Body of pancreas (tissue), 4 donors: ENCODE data around the gene MAN1B1. TPM values are rescaled to one million over a fixed set of nuclear protein-coding genes. Genes with fewer than 3 reads are reported as not detected.
A peak's percentile ranks its signal among the peaks of the same experiment; 100 is the strongest.

ENCODE experiments used
- ATAC-seq: fragments of 150-250 bp; one replicate; pipeline ENCODE4 v1.9.1; 2016
- DNase-seq, 4 donors: peaks; one replicate each; pipeline ENCODE4 v3.0.0-alpha.2; 2019
- H3K27ac ChIP-seq, 4 donors: fragments of 200-600 bp; sonication (generic); 1 replicate in 3 of 4; 2 replicates in 1 of 4; pipeline versions ENCODE4 v1.5.1 to v1.6.1; 2016 to 2019; ENCODE audit warnings: mild to moderate bottlenecking in 1 of 4, mixed read lengths in 1 of 4, moderate library complexity in 1 of 4
- H3K27me3 ChIP-seq, 2 donors: fragments of 200-600 bp; sonication (generic); one replicate each; pipeline ENCODE4 v1.6.0; 2016; ENCODE audit warnings: mild to moderate bottlenecking in 1 of 2
- H3K36me3 ChIP-seq, 2 donors: fragments of 200-600 bp; sonication (generic); replicated peaks in 1 of 2; 2 replicates each; pipeline ENCODE4 v1.5.1; 2016; ENCODE audit warnings: low read depth in 2 of 2; ENCODE audit not compliant: insufficient read depth in 1 of 2
- H3K4me1 ChIP-seq: fragments of 200-600 bp; sonication (generic); one replicate; pipeline ENCODE4 v1.6.0; 2016
- H3K4me3 ChIP-seq, 2 donors: fragments of 200-600 bp; sonication (generic); 1 replicate in 1 of 2; 2 replicates in 1 of 2; pipeline ENCODE4 v1.5.1; 2016 to 2019
- H3K9me3 ChIP-seq, 3 donors: fragments of 200-600 bp; sonication (generic); 1 replicate in 2 of 3; 2 replicates in 1 of 3; pipeline ENCODE4 v1.5.1; 2016
- POLR2A ChIP-seq, 3 donors: fragments of 450-650 bp; IDR thresholded peaks; one replicate each; pipeline ENCODE4 v1.6.1; 2016; ENCODE audit warnings: antibody characterized with exemption in 3 of 3, mild to moderate bottlenecking in 2 of 3
- WGBS, 2 donors: methylation state at CpG; one replicate each; pipeline ENCODE4 v1.1.5; 2017; 5-methylcytosine and 5-hydroxymethylcytosine counted together
- intact Hi-C: fragments of 100-400 bp; cut with DNase I; formaldehyde crosslinking; loops from one replicate; pipeline ENCODE4 v1.15.1; 2023
- total RNA-seq, 2 donors: library from RNA; depleted of rRNA; stranded (reverse); fragments of >200 nt; gene quantifications; one replicate each; pipeline ENCODE4 v1.1.0, GENCODE V29; 2016
- TF ChIP-seq, protein P1 (sequence below), 7 experiments: fragments of 450-650 bp in 4 of 7; fragments of 200-600 bp in 3 of 7; sonication (generic) in 3 of 7; IDR thresholded peaks; one replicate each; pipeline ENCODE4 v1.5.1; 2016 to 2019; ENCODE audit warnings: antibody characterized with exemption in 7 of 7

Gene MAN1B1
- total RNA-seq, 2 donors from 2014 or later: 32.6 to 34.2 TPM

DNA sequence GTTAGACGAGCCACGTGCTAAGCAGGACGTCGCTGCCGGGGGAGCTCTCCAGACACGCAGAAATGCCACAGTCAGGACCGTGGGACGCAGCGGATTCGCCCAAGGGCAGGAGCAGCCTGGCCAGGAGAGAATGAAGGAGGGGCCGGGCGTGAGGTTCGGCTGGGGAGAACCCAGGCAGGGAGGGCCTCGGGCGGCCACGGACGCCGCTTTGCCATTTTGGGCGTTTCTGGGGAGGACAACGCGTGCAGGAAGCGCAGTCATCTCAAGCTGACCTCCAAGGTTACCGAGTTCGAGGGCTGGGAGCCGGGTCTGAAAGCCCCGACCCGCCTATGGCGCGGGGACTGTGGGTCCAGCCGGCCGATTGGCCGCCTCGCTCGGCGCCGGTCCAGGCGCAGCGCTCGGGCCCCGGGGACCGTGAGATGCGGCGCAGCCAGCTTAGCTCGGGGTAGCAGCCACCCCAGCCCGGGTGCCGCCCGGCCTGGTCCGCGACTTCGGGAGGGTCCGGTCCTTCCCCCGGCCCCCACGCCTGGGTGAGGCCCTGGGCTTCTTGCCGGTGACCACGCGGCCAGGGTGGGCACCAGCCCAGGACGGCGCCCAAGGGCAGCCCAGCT is 760 bp upstream of the MAN1B1 start:
- intact Hi-C loops: no loop called here
- peaks cover 42% of the 10 kb centered on the region for H3K4me1 ChIP-seq
- DNase-seq (peak; percentile 43 to 54 (median 52)), ATAC-seq (peak; percentile 17)
- H3K9me3 ChIP-seq: no peaks in the 10 kb centered on the region
- H3K27me3 ChIP-seq: no peaks in the 10 kb centered on the region
- peak overlapping the region; percentile 75 to 95 (median 87) for H3K27ac ChIP-seq
- peak overlapping the region; percentile 19 to 67 for H3K4me3 ChIP-seq
- WGBS, 2 donors: 0 to 1% methylated on average over 9 to 56 of the region's 58 CpGs
- TF ChIP-seq, protein P1, sequence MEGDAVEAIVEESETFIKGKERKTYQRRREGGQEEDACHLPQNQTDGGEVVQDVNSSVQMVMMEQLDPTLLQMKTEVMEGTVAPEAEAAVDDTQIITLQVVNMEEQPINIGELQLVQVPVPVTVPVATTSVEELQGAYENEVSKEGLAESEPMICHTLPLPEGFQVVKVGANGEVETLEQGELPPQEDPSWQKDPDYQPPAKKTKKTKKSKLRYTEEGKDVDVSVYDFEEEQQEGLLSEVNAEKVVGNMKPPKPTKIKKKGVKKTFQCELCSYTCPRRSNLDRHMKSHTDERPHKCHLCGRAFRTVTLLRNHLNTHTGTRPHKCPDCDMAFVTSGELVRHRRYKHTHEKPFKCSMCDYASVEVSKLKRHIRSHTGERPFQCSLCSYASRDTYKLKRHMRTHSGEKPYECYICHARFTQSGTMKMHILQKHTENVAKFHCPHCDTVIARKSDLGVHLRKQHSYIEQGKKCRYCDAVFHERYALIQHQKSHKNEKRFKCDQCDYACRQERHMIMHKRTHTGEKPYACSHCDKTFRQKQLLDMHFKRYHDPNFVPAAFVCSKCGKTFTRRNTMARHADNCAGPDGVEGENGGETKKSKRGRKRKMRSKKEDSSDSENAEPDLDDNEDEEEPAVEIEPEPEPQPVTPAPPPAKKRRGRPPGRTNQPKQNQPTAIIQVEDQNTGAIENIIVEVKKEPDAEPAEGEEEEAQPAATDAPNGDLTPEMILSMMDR (IDR thresholded peaks at IDR 0.05): no peak
- TF ChIP-seq POLR2A (IDR thresholded peaks at IDR 0.05): no peak
- no peaks in the 10 kb centered on the region for H3K36me3 ChIP-seq

DNA sequence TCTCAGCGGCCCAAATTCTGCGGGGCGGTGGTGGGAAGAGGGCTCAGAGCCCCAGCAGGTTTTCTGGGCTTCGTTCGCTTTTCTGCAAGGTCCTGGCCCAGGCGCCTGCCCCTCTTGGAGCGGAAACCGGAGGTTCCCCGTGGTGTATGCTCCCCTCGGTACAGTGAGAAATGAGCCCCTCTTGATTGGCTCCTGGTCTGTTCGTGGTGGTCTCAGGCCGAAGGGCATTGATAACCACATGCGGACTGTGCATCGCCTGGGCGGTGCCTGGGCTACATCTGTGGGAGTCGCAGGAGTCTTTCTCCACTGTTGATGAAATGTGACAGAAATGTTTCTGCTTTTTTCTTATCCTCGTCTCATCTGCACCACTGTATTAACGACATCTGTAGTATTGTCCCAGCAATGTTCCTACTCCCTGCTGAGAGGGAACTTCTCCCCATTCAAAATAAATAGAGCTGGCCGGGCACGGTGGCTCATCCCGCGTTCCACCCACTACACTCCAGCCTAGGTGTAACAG is 682 bp downstream of the MAN1B1 start:
- H3K27ac ChIP-seq: peak overlapping the region; percentile 56 to 95 (median 78)
- DNase-seq (no peak), ATAC-seq (no peak)
- H3K36me3 ChIP-seq: no peaks in the 10 kb centered on the region
- peaks cover 42% of the 10 kb centered on the region for H3K4me1 ChIP-seq
- intact Hi-C loops: no loop called here
- no peaks in the 10 kb centered on the region for H3K9me3 ChIP-seq
- H3K4me3 ChIP-seq: peak overlapping the region; percentile 11 to 33
- TF ChIP-seq, protein P1 (IDR thresholded peaks at IDR 0.05): no peak
- TF ChIP-seq POLR2A (IDR thresholded peaks at IDR 0.05): no peak
- H3K27me3 ChIP-seq: no peaks in the 10 kb centered on the region
- 8 to 18% methylated on average over 11 to 22 of the region's 22 CpGs for WGBS, 2 donors

DNA sequence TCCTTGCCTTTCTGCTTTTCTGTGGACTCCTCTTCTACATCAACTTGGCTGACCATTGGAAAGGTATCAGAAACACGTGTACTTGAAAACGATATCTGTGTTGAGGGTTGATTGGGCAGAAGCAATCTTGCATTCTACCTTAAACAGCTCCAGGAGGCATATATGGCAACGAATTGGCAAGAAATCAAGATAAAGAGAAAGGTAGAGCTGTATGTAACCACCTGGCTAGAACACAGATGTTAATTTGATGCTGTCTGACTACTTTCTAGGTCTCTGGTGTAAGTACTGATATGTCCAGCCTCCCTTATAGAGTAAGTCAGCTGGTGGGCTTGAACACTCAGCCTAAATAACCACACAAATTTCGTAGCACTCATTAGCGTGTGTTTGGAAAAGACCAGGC is 1.3 kb downstream of the MAN1B1 start:
- DNase-seq (no peak), ATAC-seq (no peak)
- Histone ChIP-seq H3K4me1 (peaks cover 42% of the 10 kb centered on the region), H3K4me3 (no peak overlapping the region), H3K27ac (no peak overlapping the region), H3K27me3 (no peaks in the 10 kb centered on the region), H3K9me3 (no peaks in the 10 kb centered on the region), H3K36me3 (no peaks in the 10 kb centered on the region)
- no peak for TF ChIP-seq POLR2A (IDR thresholded peaks at IDR 0.05)
- TF ChIP-seq, protein P1 (IDR thresholded peaks at IDR 0.05): no peak
- intact Hi-C loops: no loop called here
- WGBS, 2 donors: 49 to 63% methylated on average over 5 of the region's 5 CpGs

DNA sequence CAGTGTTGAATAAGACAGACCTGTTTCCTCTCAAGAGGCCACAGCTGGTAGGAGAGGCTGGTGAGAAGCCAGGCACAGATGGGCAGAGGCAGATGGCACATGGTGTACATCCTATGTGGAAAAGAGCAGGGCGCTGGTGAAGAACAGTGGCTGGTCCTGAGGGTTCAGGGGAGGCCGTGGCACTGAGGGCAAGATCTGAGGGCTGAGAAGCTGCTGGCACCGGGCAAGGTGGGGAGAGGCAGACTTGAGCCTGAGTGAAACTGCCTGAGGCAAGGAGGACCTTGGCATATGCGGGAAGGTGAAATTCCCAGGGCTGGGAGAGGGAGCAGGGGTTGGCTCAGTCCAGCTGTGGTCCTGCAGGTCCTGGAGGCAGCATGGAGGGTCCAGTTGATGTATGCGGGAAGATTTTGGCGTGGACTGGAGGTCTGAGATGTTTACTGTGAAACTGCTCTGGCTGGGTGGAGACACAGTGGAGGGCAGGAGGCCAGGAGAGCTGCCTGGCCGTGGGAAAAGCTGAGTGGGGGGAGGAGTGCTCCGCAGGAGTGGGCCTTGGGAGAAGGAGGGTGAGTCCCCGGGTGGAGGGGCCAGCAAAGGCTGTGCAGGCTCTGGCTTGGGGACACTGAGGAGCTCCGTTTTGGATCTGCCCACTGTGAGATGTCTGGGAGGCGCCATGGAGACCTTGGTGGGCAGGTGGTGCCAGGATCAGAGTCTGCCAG is 2.6 kb downstream of the MAN1B1 start:
- no peak for TF ChIP-seq POLR2A (IDR thresholded peaks at IDR 0.05)
- TF ChIP-seq, protein P1 (IDR thresholded peaks at IDR 0.05): no peak
- H3K27ac ChIP-seq: no peak overlapping the region
- H3K9me3 ChIP-seq: no peaks in the 10 kb centered on the region
- DNase-seq: no peak
- no peaks in the 10 kb centered on the region for H3K36me3 ChIP-seq
- no peak overlapping the region for H3K4me3 ChIP-seq
- peaks cover 42% of the 10 kb centered on the region for H3K4me1 ChIP-seq
- no peaks in the 10 kb centered on the region for H3K27me3 ChIP-seq
- intact Hi-C loops: no loop called here
- WGBS, 2 donors: 50 to 52% methylated on average over 11 of the region's 11 CpGs
- ATAC-seq: no peak
